ENCODE measurements around the gene UNC5A.

The UNC5A gene

DNA sequence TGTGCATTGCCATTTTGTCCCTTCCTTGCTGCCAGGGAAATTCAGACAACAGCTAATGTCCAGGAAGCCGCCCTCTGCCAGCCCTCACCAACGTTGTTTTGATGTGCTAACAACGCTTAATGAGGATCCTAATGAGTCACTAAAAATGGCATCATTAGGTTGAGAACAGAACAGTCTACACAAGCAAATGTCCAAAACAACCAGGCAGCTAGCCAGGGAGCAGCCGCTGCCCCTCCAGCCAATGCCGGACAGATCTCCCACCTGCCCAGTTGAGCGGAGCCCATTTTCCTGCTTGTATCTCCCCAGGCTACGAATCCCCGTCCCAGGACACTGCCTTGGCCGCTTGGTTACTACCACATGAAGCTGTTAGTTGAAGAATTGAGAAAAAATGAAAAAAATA is 40.4 kb upstream of the UNC5A start:
- TF ChIP-seq, protein P1, sequence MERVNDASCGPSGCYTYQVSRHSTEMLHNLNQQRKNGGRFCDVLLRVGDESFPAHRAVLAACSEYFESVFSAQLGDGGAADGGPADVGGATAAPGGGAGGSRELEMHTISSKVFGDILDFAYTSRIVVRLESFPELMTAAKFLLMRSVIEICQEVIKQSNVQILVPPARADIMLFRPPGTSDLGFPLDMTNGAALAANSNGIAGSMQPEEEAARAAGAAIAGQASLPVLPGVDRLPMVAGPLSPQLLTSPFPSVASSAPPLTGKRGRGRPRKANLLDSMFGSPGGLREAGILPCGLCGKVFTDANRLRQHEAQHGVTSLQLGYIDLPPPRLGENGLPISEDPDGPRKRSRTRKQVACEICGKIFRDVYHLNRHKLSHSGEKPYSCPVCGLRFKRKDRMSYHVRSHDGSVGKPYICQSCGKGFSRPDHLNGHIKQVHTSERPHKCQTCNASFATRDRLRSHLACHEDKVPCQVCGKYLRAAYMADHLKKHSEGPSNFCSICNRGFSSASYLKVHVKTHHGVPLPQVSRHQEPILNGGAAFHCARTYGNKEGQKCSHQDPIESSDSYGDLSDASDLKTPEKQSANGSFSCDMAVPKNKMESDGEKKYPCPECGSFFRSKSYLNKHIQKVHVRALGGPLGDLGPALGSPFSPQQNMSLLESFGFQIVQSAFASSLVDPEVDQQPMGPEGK (CRISPR knock-in tag; IDR thresholded peaks at IDR 0.05; ENCODE audit: borderline replicate concordance) = no peak
- TF ChIP-seq BACH2 (CRISPR knock-in tag; IDR thresholded peaks at IDR 0.05; ENCODE audit: borderline replicate concordance) (no peak), ZNF70 (CRISPR knock-in tag; IDR thresholded peaks at IDR 0.05) (no peak), ZFP3 (CRISPR knock-in tag; IDR thresholded peaks at IDR 0.05) (no peak)
- ATAC-seq = no peak

- no peak for ATAC-seq
- no peak for TF ChIP-seq BACH2 (CRISPR knock-in tag; IDR thresholded peaks at IDR 0.05; ENCODE audit: borderline replicate concordance)
- TF ChIP-seq ZC3H10 (CRISPR knock-in tag; IDR thresholded peaks at IDR 0.05) = no peak
- TF ChIP-seq, protein P1 (CRISPR knock-in tag; IDR thresholded peaks at IDR 0.05; ENCODE audit: borderline replicate concordance) = no peak
Measured at GRCh38 chr5:176770431-176770830, 39.9 kb upstream of the UNC5A start.

DNA sequence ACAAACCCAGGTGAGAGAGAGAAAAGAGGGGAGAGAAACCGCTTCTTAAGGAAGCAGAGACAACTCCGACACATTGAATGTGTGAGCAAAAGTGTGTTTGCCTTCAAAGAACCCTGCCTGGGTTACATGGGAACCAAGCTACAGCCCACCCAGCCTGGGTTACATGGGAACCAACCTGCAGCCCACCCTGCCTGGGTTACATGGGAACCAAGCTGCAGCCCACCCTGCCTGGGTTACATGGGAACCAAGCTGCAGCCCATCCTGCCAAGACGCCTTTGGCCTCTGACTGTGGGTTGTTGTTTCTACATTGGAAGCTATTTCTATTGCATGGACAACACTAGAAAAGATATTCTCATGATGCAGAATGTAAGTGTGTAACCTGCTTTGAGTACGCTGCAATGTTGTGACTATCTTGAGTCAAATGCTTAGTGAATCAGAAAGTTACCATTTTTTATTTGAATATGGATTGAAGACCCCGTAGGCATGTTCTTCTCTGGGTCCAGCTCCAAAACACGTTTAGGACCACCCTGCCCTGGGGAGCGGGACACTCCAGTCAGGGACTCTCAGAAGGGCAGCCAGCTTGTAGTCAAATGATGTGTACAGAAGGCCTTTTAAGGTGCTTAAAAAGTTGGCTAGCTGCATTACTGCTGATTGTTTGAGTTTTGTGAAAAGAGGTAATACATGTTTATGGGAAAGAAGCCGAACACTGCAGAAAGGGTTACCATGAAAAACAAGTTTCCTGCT is 39.1 kb upstream of the UNC5A start:
- TF ChIP-seq PPARA (CRISPR knock-in tag; IDR thresholded peaks at IDR 0.05; ENCODE audit: borderline replicate concordance) (no peak), ZFP30 (CRISPR knock-in tag; IDR thresholded peaks at IDR 0.05) (no peak), RARB (CRISPR knock-in tag; IDR thresholded peaks at IDR 0.05) (no peak), GLIS3 (CRISPR knock-in tag; IDR thresholded peaks at IDR 0.05) (no peak), ZNF8 (CRISPR knock-in tag; IDR thresholded peaks at IDR 0.05) (no peak), ZC3H10 (CRISPR knock-in tag; IDR thresholded peaks at IDR 0.05) (no peak), ISL1 (CRISPR knock-in tag; IDR thresholded peaks at IDR 0.05) (no peak), TOX (CRISPR knock-in tag; IDR thresholded peaks at IDR 0.05; ENCODE audit: borderline replicate concordance) (no peak), CREB5 (CRISPR knock-in tag; IDR thresholded peaks at IDR 0.05; ENCODE audit: low read depth) (no peak), ZNF70 (CRISPR knock-in tag; IDR thresholded peaks at IDR 0.05) (no peak), BACH2 (CRISPR knock-in tag; IDR thresholded peaks at IDR 0.05; ENCODE audit: borderline replicate concordance) (no peak), ARNTL (CRISPR knock-in tag; IDR thresholded peaks at IDR 0.05; ENCODE audit: borderline replicate concordance, low read depth) (no peak), ZNF565 (CRISPR knock-in tag; conservative IDR thresholded peaks at IDR 0.05; ENCODE audit: low read depth) (no peak), ZFP3 (CRISPR knock-in tag; IDR thresholded peaks at IDR 0.05) (no peak), TCF4 (CRISPR knock-in tag; IDR thresholded peaks at IDR 0.05; ENCODE audit: borderline replicate concordance) (no peak), CSDC2 (CRISPR knock-in tag; IDR thresholded peaks at IDR 0.05) (no peak)
- TF ChIP-seq, protein P1 (CRISPR knock-in tag; IDR thresholded peaks at IDR 0.05; ENCODE audit: borderline replicate concordance) = no peak
- TF ChIP-seq, protein P2, sequence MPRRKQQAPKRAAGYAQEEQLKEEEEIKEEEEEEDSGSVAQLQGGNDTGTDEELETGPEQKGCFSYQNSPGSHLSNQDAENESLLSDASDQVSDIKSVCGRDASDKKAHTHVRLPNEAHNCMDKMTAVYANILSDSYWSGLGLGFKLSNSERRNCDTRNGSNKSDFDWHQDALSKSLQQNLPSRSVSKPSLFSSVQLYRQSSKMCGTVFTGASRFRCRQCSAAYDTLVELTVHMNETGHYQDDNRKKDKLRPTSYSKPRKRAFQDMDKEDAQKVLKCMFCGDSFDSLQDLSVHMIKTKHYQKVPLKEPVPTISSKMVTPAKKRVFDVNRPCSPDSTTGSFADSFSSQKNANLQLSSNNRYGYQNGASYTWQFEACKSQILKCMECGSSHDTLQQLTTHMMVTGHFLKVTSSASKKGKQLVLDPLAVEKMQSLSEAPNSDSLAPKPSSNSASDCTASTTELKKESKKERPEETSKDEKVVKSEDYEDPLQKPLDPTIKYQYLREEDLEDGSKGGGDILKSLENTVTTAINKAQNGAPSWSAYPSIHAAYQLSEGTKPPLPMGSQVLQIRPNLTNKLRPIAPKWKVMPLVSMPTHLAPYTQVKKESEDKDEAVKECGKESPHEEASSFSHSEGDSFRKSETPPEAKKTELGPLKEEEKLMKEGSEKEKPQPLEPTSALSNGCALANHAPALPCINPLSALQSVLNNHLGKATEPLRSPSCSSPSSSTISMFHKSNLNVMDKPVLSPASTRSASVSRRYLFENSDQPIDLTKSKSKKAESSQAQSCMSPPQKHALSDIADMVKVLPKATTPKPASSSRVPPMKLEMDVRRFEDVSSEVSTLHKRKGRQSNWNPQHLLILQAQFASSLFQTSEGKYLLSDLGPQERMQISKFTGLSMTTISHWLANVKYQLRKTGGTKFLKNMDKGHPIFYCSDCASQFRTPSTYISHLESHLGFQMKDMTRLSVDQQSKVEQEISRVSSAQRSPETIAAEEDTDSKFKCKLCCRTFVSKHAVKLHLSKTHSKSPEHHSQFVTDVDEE (CRISPR knock-in tag; IDR thresholded peaks at IDR 0.05) = no peak
- TF ChIP-seq, protein P3, sequence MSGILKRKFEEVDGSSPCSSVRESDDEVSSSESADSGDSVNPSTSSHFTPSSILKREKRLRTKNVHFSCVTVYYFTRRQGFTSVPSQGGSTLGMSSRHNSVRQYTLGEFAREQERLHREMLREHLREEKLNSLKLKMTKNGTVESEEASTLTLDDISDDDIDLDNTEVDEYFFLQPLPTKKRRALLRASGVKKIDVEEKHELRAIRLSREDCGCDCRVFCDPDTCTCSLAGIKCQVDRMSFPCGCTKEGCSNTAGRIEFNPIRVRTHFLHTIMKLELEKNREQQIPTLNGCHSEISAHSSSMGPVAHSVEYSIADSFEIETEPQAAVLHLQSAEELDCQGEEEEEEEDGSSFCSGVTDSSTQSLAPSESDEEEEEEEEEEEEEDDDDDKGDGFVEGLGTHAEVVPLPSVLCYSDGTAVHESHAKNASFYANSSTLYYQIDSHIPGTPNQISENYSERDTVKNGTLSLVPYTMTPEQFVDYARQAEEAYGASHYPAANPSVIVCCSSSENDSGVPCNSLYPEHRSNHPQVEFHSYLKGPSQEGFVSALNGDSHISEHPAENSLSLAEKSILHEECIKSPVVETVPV (CRISPR knock-in tag; IDR thresholded peaks at IDR 0.05) = no peak
- no peak for ATAC-seq

All from SK-N-SH treated with all-trans-retinoic acid at 6 μM for 48 hours (cell line).